Keratinocyte (primary cell): ENCODE measurements around the gene TRIM47. TPM values are rescaled to one million over a fixed set of nuclear protein-coding genes. Genes with fewer than 3 reads are reported as not detected.

ENCODE experiments used
- DNase-seq: peaks from one replicate; pipeline ENCODE4 v3.0.0-alpha.2; 2011; ENCODE audit warnings: low read depth, missing footprints, low spot score
- FAIRE-seq: peaks from 2 replicates; lab custom pipeline; 2011; peaks lifted over from hg19 to GRCh38; lab: Jason Lieb, UNC
- H2AFZ ChIP-seq: 2 replicates; pipeline ENCODE4 v1.6.0; 2012; ENCODE audit warnings: low read length, control low read depth, inconsistent platforms; ENCODE audit not compliant: control insufficient read depth
- H3K27ac ChIP-seq: 2 replicates; pipeline ENCODE4 v1.5.1; 2011; ENCODE audit warnings: low read length; ENCODE audit not compliant: control insufficient read depth, insufficient read depth
- H3K27me3 ChIP-seq: 3 replicates; pipeline ENCODE4 v1.6.0; 2011; ENCODE audit warnings: low read length; ENCODE audit not compliant: control insufficient read depth, insufficient read depth; ENCODE audit errors: extremely low read depth
- H3K36me3 ChIP-seq, 2 experiments: 2 replicates in 1 of 2; 3 replicates in 1 of 2; pipeline ENCODE4 v1.5.1; 2011; ENCODE audit warnings: low read length in 2 of 2, mild to moderate bottlenecking in 1 of 2; ENCODE audit not compliant: control insufficient read depth in 2 of 2, insufficient read depth in 2 of 2; ENCODE audit errors: extremely low read depth in 1 of 2
- H3K4me1 ChIP-seq: 3 replicates; pipeline ENCODE4 v1.5.1; 2011; ENCODE audit warnings: low read length; ENCODE audit not compliant: control insufficient read depth, insufficient read depth; ENCODE audit errors: extremely low read depth
- H3K4me2 ChIP-seq: 3 replicates; pipeline ENCODE4 v1.6.0; 2011; ENCODE audit warnings: low read depth, low read length; ENCODE audit not compliant: control insufficient read depth, insufficient read depth; ENCODE audit errors: extremely low read depth
- H3K4me3 ChIP-seq, 3 experiments: fragments of 200-600 bp in 1 of 3; sonication (generic) in 1 of 3; 2 replicates in 2 of 3; 3 replicates in 1 of 3; pipeline ENCODE4 v1.5.1; 2011 to 2016; ENCODE audit warnings: low read length in 3 of 3, mild to moderate bottlenecking in 3 of 3, control low read depth in 2 of 3, inconsistent platforms in 1 of 3, low read depth in 1 of 3, mixed read lengths in 1 of 3, mixed run types in 1 of 3, moderate library complexity in 1 of 3; ENCODE audit not compliant: control insufficient read depth in 2 of 3, insufficient read depth in 2 of 3; ENCODE audit errors: extremely low read depth in 1 of 3
- H3K79me2 ChIP-seq: 2 replicates; pipeline ENCODE4 v1.6.0; 2012; ENCODE audit warnings: low read length; ENCODE audit not compliant: control insufficient read depth, insufficient read depth
- H3K9ac ChIP-seq: 3 replicates; pipeline ENCODE4 v1.6.0; 2011; ENCODE audit warnings: low read length; ENCODE audit not compliant: control insufficient read depth, insufficient read depth; ENCODE audit errors: extremely low read depth
- H3K9me1 ChIP-seq: 3 replicates; pipeline ENCODE4 v1.6.0; 2011; ENCODE audit warnings: low read length; ENCODE audit not compliant: control insufficient read depth, insufficient read depth; ENCODE audit errors: extremely low read depth
- H3K9me3 ChIP-seq: 2 replicates; pipeline ENCODE4 v1.5.1; 2012; ENCODE audit warnings: low read depth, low read length; ENCODE audit not compliant: control insufficient read depth
- H4K20me1 ChIP-seq: 3 replicates; pipeline ENCODE4 v1.6.0; 2011; ENCODE audit warnings: low read length; ENCODE audit not compliant: control insufficient read depth, insufficient read depth; ENCODE audit errors: extremely low read depth
- CTCF ChIP-seq, 3 experiments: IDR thresholded peaks in 1 of 3; conservative IDR thresholded peaks in 1 of 3; optimal IDR thresholded peaks in 1 of 3; 2 replicates in 2 of 3; 3 replicates in 1 of 3; pipeline versions ENCODE3 to v1.5.1; 2011; ENCODE audit warnings: low read length in 3 of 3, mild to moderate bottlenecking in 3 of 3, moderate library complexity in 2 of 3, control low read depth in 1 of 3, inconsistent platforms in 1 of 3; ENCODE audit not compliant: insufficient read depth in 2 of 3; ENCODE audit errors: extremely low read depth in 1 of 3
- EZH2 ChIP-seq: IDR thresholded peaks from one replicate; pipeline ENCODE4 v1.6.1; 2012; ENCODE audit warnings: inconsistent platforms, mild to moderate bottlenecking, low read length, moderate library complexity
- dilution Hi-C: fragments of 300-500 bp; cut with MboI; formaldehyde crosslinking; loops from one replicate; pipeline ENCODE4 v1.7.0; 2020; ENCODE audit warnings: low sequenced_read_pairs; ENCODE audit not compliant: extremely low pct_ligation_motif_present
- polyA plus RNA-seq, 5 experiments: library from polyadenylated mRNA; depleted of rRNA in 3 of 5; stranded (reverse) in 3 of 5; stranded (forward) in 1 of 5; unstranded in 1 of 5; fragments of >200 nt; gene quantifications; 1 replicate in 1 of 5; 2 replicates in 3 of 5; 3 replicates in 1 of 5; pipeline versions ENCODE4 v1.2.1 to v1.2.3, GENCODE V29; 2011 to 2012; ENCODE audit warnings: missing spikeins in 2 of 5, low read depth in 1 of 5, low replicate concordance in 1 of 5

Gene TRIM47
- polyA plus RNA-seq, 1 donor (not counting 4 experiments of a cell fraction or from before 2014, with no cell fraction given), result 9.4 TPM

GRCh38 chr17:75897160-75898019, 19.0 kb upstream of the TRIM47 start:
- peaks cover 4% of the 10 kb centered on the region for H3K79me2 ChIP-seq
- FAIRE-seq (no peak), DNase-seq (no peak)
- peaks cover 18 to 28% of the 10 kb centered on the region in 2 experiments for H3K36me3 ChIP-seq
- no peaks in the 10 kb centered on the region for H3K9me1 ChIP-seq
- no peak overlapping the region for H2AFZ ChIP-seq
- no peaks in the 10 kb centered on the region for H3K27me3 ChIP-seq
- peaks cover 9% of the 10 kb centered on the region for H3K4me1 ChIP-seq
- no peak overlapping the region for H3K27ac ChIP-seq
- no peaks in the 10 kb centered on the region for H4K20me1 ChIP-seq
- peak overlapping the region in 1 of 3 experiments; percentile 73 for H3K4me3 ChIP-seq
- TF ChIP-seq CTCF (optimal IDR thresholded peaks at IDR 0.05 in 1 of 3, IDR thresholded peaks at IDR 0.05 in 1 of 3, conservative IDR thresholded peaks at IDR 0.05 in 1 of 3; ENCODE audit: extremely low read depth in 1 of 3, insufficient read depth in 2 of 3, low read length in 3 of 3) (no peak), EZH2 (no peak)
- no peaks in the 10 kb centered on the region for H3K9me3 ChIP-seq
- dilution Hi-C loops, result no loop called here
- H3K9ac ChIP-seq, result no peak overlapping the region
- no peak overlapping the region for H3K4me2 ChIP-seq

GRCh38 chr17:75896415-75897159, 18.2 kb upstream of the TRIM47 start, which contains the start of gene TRIM65:
Gene TRIM65 (minus strand): TSS chr17:75896951. CDS start chr17:75896937, 14 bp downstream.
- Histone ChIP-seq H3K9ac (peak within 1 kb of the TSS; percentile 83), H3K27me3 (no peaks in the 10 kb centered on the region), H3K4me3 (peak within 1 kb of the TSS; percentile 52 to 73 (median 60)), H3K36me3 (peaks cover 24 to 28% of the 10 kb centered on the region in 2 experiments), H4K20me1 (no peaks in the 10 kb centered on the region), H2AFZ (peak within 1 kb of the TSS; percentile 70), H3K4me2 (peak within 1 kb of the TSS; percentile 83), H3K27ac (peak within 1 kb of the TSS; percentile 58), H3K4me1 (peaks cover 9% of the 10 kb centered on the region), H3K79me2 (peaks cover 4% of the 10 kb centered on the region), H3K9me1 (no peaks in the 10 kb centered on the region), H3K9me3 (no peaks in the 10 kb centered on the region)
- dilution Hi-C loops, result no loop called here
- DNase-seq (no peak), FAIRE-seq (no peak)
- TF ChIP-seq EZH2, result no peak
- peak in 2 of 3 experiments; percentile 22 to 75 for TF ChIP-seq CTCF (optimal IDR thresholded peaks at IDR 0.05 in 1 of 3, IDR thresholded peaks at IDR 0.05 in 1 of 3, conservative IDR thresholded peaks at IDR 0.05 in 1 of 3; ENCODE audit: extremely low read depth in 1 of 3, insufficient read depth in 2 of 3, low read length in 3 of 3)
